Kidney epithelial cell (primary cell): ENCODE measurements around the gene ELOVL5. TPM values are rescaled to one million over a fixed set of nuclear protein-coding genes. Genes with fewer than 3 reads are reported as not detected.

Source experiments
- DNase-seq: peaks from one replicate; pipeline ENCODE4 v3.0.0-alpha.2; 2010; ENCODE audit warnings: low read depth
- H3K27me3 ChIP-seq: 2 replicates; pipeline ENCODE4 v1.6.0; 2011; ENCODE audit warnings: low read length; ENCODE audit not compliant: control insufficient read depth, insufficient read depth
- H3K36me3 ChIP-seq: 2 replicates; pipeline ENCODE4 v1.5.1; 2011; ENCODE audit warnings: low read length; ENCODE audit not compliant: control insufficient read depth, insufficient read depth
- H3K4me3 ChIP-seq: 2 replicates; pipeline ENCODE4 v1.5.1; 2011; ENCODE audit warnings: low read depth, mild to moderate bottlenecking, control low read depth, low read length
- CTCF ChIP-seq: IDR thresholded peaks from 2 replicates; pipeline ENCODE4 v1.5.1; 2011; ENCODE audit warnings: mild to moderate bottlenecking, moderate library complexity, low read length, control low read depth, inconsistent platforms; ENCODE audit not compliant: insufficient read depth, poor library complexity, severe bottlenecking
- total RNA-seq: library from RNA; depleted of rRNA; stranded (reverse); fragments of >200 nt; gene quantifications from 2 replicates; pipeline ENCODE4 v1.2.3, GENCODE V29; 2015

Gene ELOVL5
- total RNA-seq, 1 donor from 2014 or later = 63.6 TPM

DNA sequence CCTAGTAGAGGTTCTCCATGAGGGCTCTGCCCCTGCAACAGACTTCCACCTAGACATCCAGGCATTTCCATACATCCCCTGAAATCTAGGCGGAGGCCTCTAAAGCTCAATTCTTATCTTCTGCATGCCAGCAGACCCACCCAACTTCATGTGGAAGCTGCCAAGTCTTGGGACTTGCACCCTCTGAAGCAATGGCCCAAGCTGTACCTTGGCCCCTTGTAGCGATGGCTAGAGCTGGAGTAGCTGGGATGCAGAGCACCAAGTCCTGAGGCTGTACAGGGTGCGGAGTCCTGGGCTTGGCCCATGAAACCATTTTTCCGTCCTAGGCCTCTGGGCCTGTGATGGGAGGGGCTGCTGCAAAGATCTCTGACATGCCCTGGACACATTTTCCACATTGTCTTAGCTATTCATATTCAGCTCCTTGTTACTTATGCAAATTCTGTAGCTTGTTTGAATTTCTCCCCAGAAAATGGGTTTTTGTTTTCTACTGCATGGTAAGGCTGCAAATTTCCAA is 17.4 kb upstream of the ELOVL5 start:
- H3K36me3 ChIP-seq = no peaks in the 10 kb centered on the region
- no peaks in the 10 kb centered on the region for H3K27me3 ChIP-seq
- no peak overlapping the region for H3K4me3 ChIP-seq
- DNase-seq = no peak
- TF ChIP-seq CTCF = no peak

- no peak for DNase-seq
- H3K36me3 ChIP-seq = no peaks in the 10 kb centered on the region
- no peaks in the 10 kb centered on the region for H3K27me3 ChIP-seq
- H3K4me3 ChIP-seq = no peak overlapping the region
- no peak for TF ChIP-seq CTCF
Observed at GRCh38 chr6:53363341-53364079, 14.8 kb upstream of the ELOVL5 start.

- no peak for DNase-seq
- Histone ChIP-seq H3K4me3 (no peak overlapping the region), H3K36me3 (no peaks in the 10 kb centered on the region), H3K27me3 (no peaks in the 10 kb centered on the region)
- TF ChIP-seq CTCF = no peak
Observed at GRCh38 chr6:53361549-53362031, 12.8 kb upstream of the ELOVL5 start.

DNA sequence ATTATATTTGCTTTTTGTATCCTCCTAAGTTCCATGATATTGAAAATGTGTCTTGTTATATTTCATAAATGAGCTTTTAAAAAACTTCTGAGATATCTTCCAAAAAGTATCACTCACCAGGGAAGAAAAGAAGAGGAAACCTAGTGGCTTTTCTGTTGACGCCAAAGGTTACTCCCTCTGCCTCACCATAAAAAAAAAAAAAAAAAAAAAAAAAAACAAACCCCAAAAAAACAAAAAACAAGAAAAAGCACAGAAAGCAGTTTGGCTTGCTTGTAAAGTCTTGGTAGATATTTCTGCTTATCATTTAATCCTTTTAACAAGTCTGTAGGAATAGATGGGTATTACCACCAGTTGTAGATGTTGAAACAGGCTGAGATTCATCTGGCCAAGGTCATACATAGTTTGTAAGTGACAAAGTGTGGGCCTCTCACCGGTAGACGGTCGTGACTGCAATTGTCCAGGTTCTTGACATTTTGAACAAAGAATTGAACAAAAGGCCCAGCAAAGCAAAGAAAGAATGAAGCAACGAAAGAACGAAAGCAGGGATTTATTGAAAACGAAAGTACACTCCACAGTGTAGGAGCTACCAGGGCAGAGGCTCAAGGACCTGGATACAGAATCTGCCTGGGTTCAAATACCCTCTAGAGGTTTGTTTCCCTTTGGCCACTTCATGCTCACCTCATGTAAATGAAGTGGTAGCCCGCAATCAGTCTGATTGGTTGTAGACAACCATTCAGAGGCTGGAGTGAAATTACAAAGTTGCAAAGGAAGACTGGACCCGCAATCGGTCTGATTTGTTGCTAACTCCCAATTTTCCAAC is 11.6 kb upstream of the ELOVL5 start:
- Histone ChIP-seq H3K4me3 (no peak overlapping the region), H3K27me3 (no peaks in the 10 kb centered on the region), H3K36me3 (no peaks in the 10 kb centered on the region)
- no peak for DNase-seq
- TF ChIP-seq CTCF = no peak

GRCh38 chr6:53359843-53360092 is 11.0 kb upstream of the ELOVL5 start:
- no peaks in the 10 kb centered on the region for H3K27me3 ChIP-seq
- no peak for TF ChIP-seq CTCF
- peak overlapping the region; percentile 37 for H3K4me3 ChIP-seq
- no peaks in the 10 kb centered on the region for H3K36me3 ChIP-seq
- DNase-seq = no peak
